ENCODE measurements around the gene TRDN. TPM values are rescaled to one million over a fixed set of nuclear protein-coding genes. Genes with fewer than 3 reads are reported as not detected.
"Not testable (repeated sequence)": the region's sequence is repeated elsewhere in the genome, so short reads cannot be mapped to it uniquely, and the experiment has no call there.

TRDN gene
- total and polyA plus RNA-seq, 4 donors: 0.03 to 0.33 (median 0.23) TPM; not detected in 1

- H3K4me3 ChIP-seq (ENCODE audit: low read length in 2 of 2); H3K9me3 ChIP-seq (ENCODE audit: control insufficient read depth, low read length); H3K27me3 ChIP-seq (ENCODE audit: control insufficient read depth in 1 of 2, insufficient read depth in 2 of 2, low read length in 1 of 2); H3K4me1 ChIP-seq (ENCODE audit: control insufficient read depth in 1 of 2, insufficient read depth in 2 of 2, low read length in 2 of 2); DNase-seq; H3K27ac ChIP-seq (ENCODE audit: low read depth in 1 of 2, low read length in 2 of 2); ATAC-seq (ENCODE audit: low FRiP score); H3K36me3 ChIP-seq (ENCODE audit: control insufficient read depth in 1 of 2, insufficient read depth in 2 of 2, low read length in 1 of 2): not testable (repeated sequence)
- 87% methylated on average over 21 to 29 of the region's 29 CpGs for WGBS, 2 donors
- intact Hi-C loops (cut with DNase I): loop anchor here in 1 of 2 donors (10.0 kb wide), 1 partner anchor 603 kb away; no protein-coding TSS in a partner anchor
Measured at GRCh38 chr6:123472025-123472702, 164.6 kb downstream of the TRDN start.

- ATAC-seq (ENCODE audit: low FRiP score) (no peak), DNase-seq (no peak)
- 52 to 55% methylated on average over 2 of the region's 2 CpGs for WGBS, 2 donors
- intact Hi-C loops (cut with DNase I): no loop called here
- H3K4me3 ChIP-seq (ENCODE audit: low read length in 2 of 2): no peak overlapping the region
- H3K27ac ChIP-seq (ENCODE audit: low read depth in 1 of 2, low read length in 2 of 2): no peak overlapping the region
- H3K9me3 ChIP-seq (ENCODE audit: control insufficient read depth, low read length): no peaks in the 10 kb centered on the region
- no peaks in the 10 kb centered on the region for H3K4me1 ChIP-seq (ENCODE audit: control insufficient read depth in 1 of 2, insufficient read depth in 2 of 2, low read length in 2 of 2)
- no peaks in the 10 kb centered on the region for H3K27me3 ChIP-seq (ENCODE audit: control insufficient read depth in 1 of 2, insufficient read depth in 2 of 2, low read length in 1 of 2)
- H3K36me3 ChIP-seq (ENCODE audit: control insufficient read depth in 1 of 2, insufficient read depth in 2 of 2, low read length in 1 of 2): no peaks in the 10 kb centered on the region
Measured at GRCh38 chr6:123467392-123467791, 169.4 kb downstream of the TRDN start.

GRCh38 chr6:123462152-123462551, 174.6 kb downstream of the TRDN start:
- Histone ChIP-seq H3K27me3 (ENCODE audit: control insufficient read depth in 1 of 2, insufficient read depth in 2 of 2, low read length in 1 of 2) (no peaks in the 10 kb centered on the region), H3K4me1 (ENCODE audit: control insufficient read depth in 1 of 2, insufficient read depth in 2 of 2, low read length in 2 of 2) (no peaks in the 10 kb centered on the region), H3K4me3 (ENCODE audit: low read length in 2 of 2) (no peak overlapping the region), H3K36me3 (ENCODE audit: control insufficient read depth in 1 of 2, insufficient read depth in 2 of 2, low read length in 1 of 2) (no peaks in the 10 kb centered on the region), H3K9me3 (ENCODE audit: control insufficient read depth, low read length) (no peaks in the 10 kb centered on the region), H3K27ac (ENCODE audit: low read depth in 1 of 2, low read length in 2 of 2) (no peak overlapping the region)
- intact Hi-C loops (cut with DNase I): no loop called here
- 50 to 54% methylated on average over 2 of the region's 2 CpGs for WGBS, 2 donors
- DNase-seq (no peak), ATAC-seq (ENCODE audit: low FRiP score) (no peak)

- no peak for DNase-seq
- intact Hi-C loops (cut with DNase I): no loop called here
- H3K4me3 ChIP-seq (ENCODE audit: low read length in 2 of 2): no peak overlapping the region
Measured at GRCh38 chr6:123458218-123458617, 178.5 kb downstream of the TRDN start.

GRCh38 chr6:123456836-123457235, 179.9 kb downstream of the TRDN start:
- ATAC-seq (ENCODE audit: low FRiP score): no peak
- Histone ChIP-seq H3K4me1 (ENCODE audit: control insufficient read depth in 1 of 2, insufficient read depth in 2 of 2, low read length in 2 of 2) (no peaks in the 10 kb centered on the region), H3K9me3 (ENCODE audit: control insufficient read depth, low read length) (peaks cover 1% of the 10 kb centered on the region), H3K27me3 (ENCODE audit: control insufficient read depth in 1 of 2, insufficient read depth in 2 of 2, low read length in 1 of 2) (no peaks in the 10 kb centered on the region), H3K36me3 (ENCODE audit: control insufficient read depth in 1 of 2, insufficient read depth in 2 of 2, low read length in 1 of 2) (no peaks in the 10 kb centered on the region), H3K27ac (ENCODE audit: low read depth in 1 of 2, low read length in 2 of 2) (no peak overlapping the region), H3K4me3 (ENCODE audit: low read length in 2 of 2) (no peak overlapping the region)
- WGBS, 2 donors: 89 to 91% methylated on average over 3 of the region's 3 CpGs
- no peak for DNase-seq
- intact Hi-C loops (cut with DNase I): no loop called here

More at GRCh38 chr6:123458218-123458617, 178.5 kb downstream of the TRDN start:
- Histone ChIP-seq H3K36me3 (ENCODE audit: control insufficient read depth in 1 of 2, insufficient read depth in 2 of 2, low read length in 1 of 2) (no peaks in the 10 kb centered on the region), H3K27me3 (ENCODE audit: control insufficient read depth in 1 of 2, insufficient read depth in 2 of 2, low read length in 1 of 2) (no peaks in the 10 kb centered on the region), H3K27ac (ENCODE audit: low read depth in 1 of 2, low read length in 2 of 2) (no peak overlapping the region), H3K9me3 (ENCODE audit: control insufficient read depth, low read length) (peaks cover 1% of the 10 kb centered on the region), H3K4me1 (ENCODE audit: control insufficient read depth in 1 of 2, insufficient read depth in 2 of 2, low read length in 2 of 2) (no peaks in the 10 kb centered on the region)
- no peak for ATAC-seq (ENCODE audit: low FRiP score)
- WGBS, 2 donors: 82 to 85% methylated on average over 1 of the region's 1 CpG

GRCh38 chr6:123454448-123454847, 182.3 kb downstream of the TRDN start:
- ATAC-seq (ENCODE audit: low FRiP score) (no peak), DNase-seq (no peak)
- H3K4me3 ChIP-seq (ENCODE audit: low read length in 2 of 2): no peak overlapping the region
- peaks cover 1% of the 10 kb centered on the region for H3K9me3 ChIP-seq (ENCODE audit: control insufficient read depth, low read length)
- H3K27me3 ChIP-seq (ENCODE audit: control insufficient read depth in 1 of 2, insufficient read depth in 2 of 2, low read length in 1 of 2): no peaks in the 10 kb centered on the region
- 87 to 91% methylated on average over 3 of the region's 3 CpGs for WGBS, 2 donors
- no peak overlapping the region for H3K27ac ChIP-seq (ENCODE audit: low read depth in 1 of 2, low read length in 2 of 2)
- intact Hi-C loops (cut with DNase I): no loop called here
- H3K36me3 ChIP-seq (ENCODE audit: control insufficient read depth in 1 of 2, insufficient read depth in 2 of 2, low read length in 1 of 2): no peaks in the 10 kb centered on the region
- no peaks in the 10 kb centered on the region for H3K4me1 ChIP-seq (ENCODE audit: control insufficient read depth in 1 of 2, insufficient read depth in 2 of 2, low read length in 2 of 2)

- ATAC-seq (ENCODE audit: low FRiP score); H3K27ac ChIP-seq (ENCODE audit: low read depth in 1 of 2, low read length in 2 of 2); H3K9me3 ChIP-seq (ENCODE audit: control insufficient read depth, low read length); H3K4me3 ChIP-seq (ENCODE audit: low read length in 2 of 2); H3K36me3 ChIP-seq (ENCODE audit: control insufficient read depth in 1 of 2, insufficient read depth in 2 of 2, low read length in 1 of 2); H3K4me1 ChIP-seq (ENCODE audit: control insufficient read depth in 1 of 2, insufficient read depth in 2 of 2, low read length in 2 of 2); DNase-seq; intact Hi-C loops (cut with DNase I); H3K27me3 ChIP-seq (ENCODE audit: control insufficient read depth in 1 of 2, insufficient read depth in 2 of 2, low read length in 1 of 2): not testable (repeated sequence)
Measured at GRCh38 chr6:123453071-123453470, 183.7 kb downstream of the TRDN start.

GRCh38 chr6:123448306-123448884, 188.4 kb downstream of the TRDN start:
- Histone ChIP-seq H3K4me1 (ENCODE audit: control insufficient read depth in 1 of 2, insufficient read depth in 2 of 2, low read length in 2 of 2) (no peaks in the 10 kb centered on the region), H3K27ac (ENCODE audit: low read depth in 1 of 2, low read length in 2 of 2) (no peak overlapping the region), H3K4me3 (ENCODE audit: low read length in 2 of 2) (no peak overlapping the region), H3K9me3 (ENCODE audit: control insufficient read depth, low read length) (no peaks in the 10 kb centered on the region), H3K36me3 (ENCODE audit: control insufficient read depth in 1 of 2, insufficient read depth in 2 of 2, low read length in 1 of 2) (no peaks in the 10 kb centered on the region), H3K27me3 (ENCODE audit: control insufficient read depth in 1 of 2, insufficient read depth in 2 of 2, low read length in 1 of 2) (no peaks in the 10 kb centered on the region)
- ATAC-seq (ENCODE audit: low FRiP score) (no peak), DNase-seq (no peak)
- intact Hi-C loops (cut with DNase I): no loop called here
- 75 to 80% methylated on average over 7 of the region's 7 CpGs for WGBS, 2 donors

- Histone ChIP-seq H3K4me1 (ENCODE audit: control insufficient read depth in 1 of 2, insufficient read depth in 2 of 2, low read length in 2 of 2) (no peaks in the 10 kb centered on the region), H3K27ac (ENCODE audit: low read depth in 1 of 2, low read length in 2 of 2) (no peak overlapping the region), H3K4me3 (ENCODE audit: low read length in 2 of 2) (no peak overlapping the region), H3K9me3 (ENCODE audit: control insufficient read depth, low read length) (no peaks in the 10 kb centered on the region), H3K27me3 (ENCODE audit: control insufficient read depth in 1 of 2, insufficient read depth in 2 of 2, low read length in 1 of 2) (no peaks in the 10 kb centered on the region), H3K36me3 (ENCODE audit: control insufficient read depth in 1 of 2, insufficient read depth in 2 of 2, low read length in 1 of 2) (no peaks in the 10 kb centered on the region)
- 72 to 74% methylated on average over 4 of the region's 4 CpGs for whole genome bisulfite sequencing, 2 donors
- intact Hi-C loops (cut with DNase I): no loop called here
- no peak for DNase-seq
- no peak for ATAC-seq (ENCODE audit: low FRiP score)
Measured at GRCh38 chr6:123447315-123447937, 189.3 kb downstream of the TRDN start.

All from aorta (tissue), 5 donors.